ENCODE results near the gene KPTN. TPM values are rescaled to one million over a fixed set of nuclear protein-coding genes. Genes with fewer than 3 reads are reported as not detected.

The KPTN gene
- total and polyA plus RNA-seq, 2 of the 8 experiments (the other 6 are each of a cell fraction or from before 2014, with no cell fraction given): 23.6 to 31.3 TPM

DNA sequence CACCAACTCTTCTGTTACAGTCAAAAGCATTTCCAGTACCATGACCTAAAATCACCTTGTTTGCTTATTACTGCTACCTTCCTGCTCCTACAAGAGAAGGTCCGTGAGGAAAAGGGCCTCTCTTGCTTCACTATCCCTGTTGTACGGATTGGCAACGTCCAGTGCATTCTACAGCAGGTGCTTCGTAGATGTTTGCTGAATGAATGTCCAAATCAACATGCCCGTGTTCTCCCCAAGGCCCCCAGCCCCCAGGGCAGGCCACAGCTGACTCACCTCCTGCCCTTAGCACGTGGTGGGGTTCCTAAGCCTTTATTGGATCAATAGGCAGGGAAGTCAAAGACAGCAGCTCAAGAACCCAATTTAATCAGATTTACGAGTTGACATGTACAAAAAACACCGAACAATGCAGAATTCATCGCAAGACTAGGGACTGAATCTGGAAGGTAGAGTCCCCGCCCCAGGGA lies 36.4 kb upstream of the KPTN start (continued):
- TF ChIP-seq CBX8 (IDR thresholded peaks at IDR 0.05; ENCODE audit: borderline replicate concordance, low read depth, low read length): no peak
- TF ChIP-seq FOSL1 (IDR thresholded peaks at IDR 0.05; ENCODE audit: insufficient read depth, low read depth, low read length): no peak
- TF ChIP-seq CBX5 (IDR thresholded peaks at IDR 0.05; ENCODE audit: low read depth, low read length): no peak
- TF ChIP-seq CHD2 (IDR thresholded peaks at IDR 0.05; ENCODE audit: low read length): no peak
- TF ChIP-seq, protein P1, sequence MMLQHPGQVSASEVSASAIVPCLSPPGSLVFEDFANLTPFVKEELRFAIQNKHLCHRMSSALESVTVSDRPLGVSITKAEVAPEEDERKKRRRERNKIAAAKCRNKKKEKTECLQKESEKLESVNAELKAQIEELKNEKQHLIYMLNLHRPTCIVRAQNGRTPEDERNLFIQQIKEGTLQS (IDR thresholded peaks at IDR 0.05; ENCODE audit: insufficient read depth, low read depth, low read length): no peak
- no peak for TF ChIP-seq KDM4A (IDR thresholded peaks at IDR 0.05; ENCODE audit: low read depth, low read length, severe bottlenecking)
- TF ChIP-seq CREB1 (IDR thresholded peaks at IDR 0.05): no peak
- TF ChIP-seq MAFK (IDR thresholded peaks at IDR 0.05; ENCODE audit: low read depth, low read length): no peak

Data from H1 (cell line).